Lung microvascular endothelial cell (primary cell): ENCODE data around the gene CCDC102A. TPM values are rescaled to one million over a fixed set of nuclear protein-coding genes. Genes with fewer than 3 reads are reported as not detected.
"Not testable (repeated sequence)": the region's sequence is repeated elsewhere in the genome, so short reads cannot be mapped to it uniquely, and the experiment has no call there.

Experiments used
- DNase-seq, 2 donors: peaks; one replicate each; pipeline versions ENCODE4 v3.0.0 to v3.0.0-alpha.2; 2010; ENCODE audit warnings: low read depth in 2 of 2
- total RNA-seq: library from RNA; depleted of rRNA; stranded (reverse); fragments of >200 nt; gene quantifications from 2 replicates; pipeline ENCODE4 v1.2.1, GENCODE V29; 2014

CCDC102A gene
- total RNA-seq, result 7.4 and 10.7 TPM in 2 replicates

DNA sequence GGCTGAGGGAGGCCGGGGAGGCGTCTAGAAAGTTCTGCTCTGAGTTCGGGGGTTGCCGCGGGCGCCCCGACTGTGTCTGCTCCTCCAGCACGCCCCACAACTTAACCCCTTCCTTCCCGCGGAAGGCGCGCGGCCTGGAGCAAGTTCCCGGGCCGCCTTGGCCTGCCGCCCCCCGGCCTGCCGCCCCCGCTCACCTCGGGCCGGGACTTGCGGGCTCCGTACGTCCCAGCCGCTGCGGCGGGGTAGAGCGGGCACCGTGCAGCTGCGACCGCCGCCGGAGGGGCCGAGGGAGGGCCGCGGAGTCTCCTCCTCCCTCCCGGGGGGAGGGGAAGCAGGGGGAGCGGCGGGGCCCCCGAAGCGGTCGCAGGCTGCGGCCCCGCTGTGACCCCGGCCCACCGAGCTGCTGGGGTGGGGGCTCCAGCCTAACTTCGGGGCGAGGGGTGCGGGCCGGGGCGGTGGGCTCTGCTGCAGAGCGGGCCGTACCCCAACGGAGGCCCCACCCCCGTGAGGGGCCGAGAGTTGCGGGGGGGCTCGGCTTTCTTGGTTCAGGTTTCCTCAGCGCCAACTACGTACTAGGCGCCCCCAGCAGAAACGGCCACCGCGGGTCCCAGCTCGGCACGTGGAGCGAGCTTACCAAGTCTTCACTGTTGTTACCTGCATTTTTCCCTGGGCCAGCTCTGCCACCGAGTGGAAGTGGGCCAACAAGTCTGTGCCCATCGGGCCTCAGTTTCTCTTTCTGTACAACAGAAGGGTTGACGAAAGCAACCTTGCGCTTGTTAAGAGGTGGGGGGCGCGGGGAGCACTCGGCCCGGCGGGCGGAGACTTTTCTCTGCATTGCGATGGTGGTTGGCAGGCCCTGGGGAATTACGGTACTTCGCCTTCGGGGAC lies at the start of gene CCDC102A:
CCDC102A (minus strand) TSS at position 266 of the 888 bp plus-strand sequence. CDS start 7,394 bp downstream, outside the sequence.
- DNase-seq, result peak in 1 of 2 donors; percentile 64

DNA sequence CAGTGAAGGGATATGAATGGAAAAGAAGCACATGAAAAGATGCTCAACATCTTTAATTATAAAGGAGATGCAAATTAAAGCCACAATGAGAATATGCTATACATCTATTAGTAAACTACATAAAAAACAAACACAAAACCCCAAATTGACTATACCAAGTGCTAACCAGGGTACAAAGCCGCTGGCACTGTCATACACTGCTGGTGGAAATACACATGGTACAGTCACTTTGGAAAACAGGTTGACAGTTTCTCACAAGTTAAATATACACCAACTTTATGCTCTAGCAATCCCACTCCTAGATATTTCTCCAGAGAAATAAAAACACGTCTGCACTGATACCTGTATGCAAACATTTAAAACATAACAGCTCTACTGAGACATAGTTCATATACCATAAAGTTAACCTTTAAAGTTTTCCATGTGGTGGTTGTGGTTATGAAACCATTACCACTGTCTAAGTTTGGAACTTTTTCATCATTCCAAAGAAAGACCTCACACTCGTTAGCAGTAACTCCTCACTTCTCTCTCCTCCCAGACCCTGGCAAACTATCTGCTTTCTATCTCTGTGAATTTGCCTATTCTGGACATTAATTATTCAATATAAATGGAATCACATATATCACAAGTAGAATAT lies 48.8 kb upstream of the CCDC102A start:
- no peak for DNase-seq

DNA sequence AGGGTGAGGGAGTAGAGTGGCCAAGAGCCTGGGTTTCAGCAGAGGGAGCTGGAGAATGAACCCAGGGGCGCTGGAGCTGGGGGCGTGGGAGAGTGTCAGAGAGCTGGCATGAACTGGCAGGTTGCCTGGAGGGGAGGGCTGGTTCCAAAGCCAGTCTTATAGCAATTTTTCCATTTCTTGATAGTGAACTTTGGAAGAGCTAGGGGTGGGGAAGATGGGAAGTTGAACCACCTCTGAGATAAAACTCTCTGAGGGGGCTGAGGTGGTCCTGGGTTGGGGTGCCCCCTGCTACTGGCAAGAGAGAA lies 42.9 kb upstream of the CCDC102A start:
- no peak for DNase-seq

DNA sequence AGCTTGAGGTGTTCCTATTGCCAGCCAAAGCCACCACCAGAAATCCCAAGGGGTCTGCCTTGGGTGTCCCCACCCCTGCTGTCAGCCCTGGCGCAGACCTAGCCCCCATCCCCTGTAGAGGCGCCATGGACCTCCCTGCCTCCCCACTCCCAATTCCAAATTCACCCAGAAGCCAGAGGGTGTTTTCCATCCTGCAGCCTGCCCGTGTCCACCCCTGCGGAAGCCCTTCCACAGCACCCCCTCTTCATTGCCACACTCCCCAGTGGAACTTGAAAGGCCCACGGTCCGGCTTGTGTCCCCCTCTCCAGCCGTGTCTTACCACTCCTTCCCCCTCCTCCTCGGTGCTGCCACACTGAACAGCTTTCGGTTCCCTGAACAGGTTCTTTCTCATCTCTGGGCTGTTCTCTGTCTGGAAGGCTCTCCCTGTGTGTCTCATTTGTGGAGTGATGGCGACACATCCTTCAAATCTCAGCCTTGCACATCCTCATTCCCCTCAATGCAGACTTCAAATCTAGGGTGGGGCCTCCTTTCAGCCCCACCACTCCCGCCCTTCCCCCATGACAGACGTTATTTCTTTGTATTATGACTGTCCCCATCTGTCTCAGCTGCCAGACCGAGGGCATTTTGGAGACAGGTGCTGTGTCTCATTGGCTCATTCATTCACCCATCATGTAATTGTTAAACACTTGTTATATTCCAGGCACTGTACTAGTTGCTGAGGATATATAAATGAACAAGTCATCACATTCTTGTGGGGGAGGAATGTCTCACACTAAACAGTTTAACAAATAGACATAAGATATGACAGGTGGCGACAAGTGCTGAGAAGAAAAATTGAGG lies 42.4 kb upstream of the CCDC102A start:
- no peak for DNase-seq

DNA sequence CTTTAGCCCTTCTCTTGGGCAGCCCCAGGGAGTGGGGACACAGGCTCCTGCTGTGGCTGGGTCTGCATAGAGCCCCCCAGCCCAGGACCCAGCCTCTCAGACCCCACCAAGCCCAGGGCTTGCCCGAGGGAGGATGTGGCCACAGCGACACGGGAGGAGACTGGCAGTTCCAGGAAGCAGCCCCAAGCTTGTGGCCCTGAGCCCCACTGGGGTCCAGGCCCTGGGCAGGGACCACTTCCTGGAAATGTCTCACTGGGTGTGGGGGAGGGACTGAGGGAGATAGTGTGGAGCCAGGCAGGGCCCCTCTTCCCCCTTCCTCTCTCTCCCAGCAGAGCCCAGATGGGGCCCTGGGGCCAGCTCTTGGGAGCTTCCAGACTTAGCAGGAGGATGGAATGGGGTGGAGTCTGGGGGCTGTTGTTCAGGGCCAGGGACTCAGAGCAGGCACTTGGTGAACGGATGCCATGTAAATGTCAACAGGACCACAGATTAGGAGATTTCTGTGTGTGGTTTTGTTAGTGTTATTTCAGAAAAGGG lies 41.4 kb upstream of the CCDC102A start:
- DNase-seq, result no peak

DNA sequence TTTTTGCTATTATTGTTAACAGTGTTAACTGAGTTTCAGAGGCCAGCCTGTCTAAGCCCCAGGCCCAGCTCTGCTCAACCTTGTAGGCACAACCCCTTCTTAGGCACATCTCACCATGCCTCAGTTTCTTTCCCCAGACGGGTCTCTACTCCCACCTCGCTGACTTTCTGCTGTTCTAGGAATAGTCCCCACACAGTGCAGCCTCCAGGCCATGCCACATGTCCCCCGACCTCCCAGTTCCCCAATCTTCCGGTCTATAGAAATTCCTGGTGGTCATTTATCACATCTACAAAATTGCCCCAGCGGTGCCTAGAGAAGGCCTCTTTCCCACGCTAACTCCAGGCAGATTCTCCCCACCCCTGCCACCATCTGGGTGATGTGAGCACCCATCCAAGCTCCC lies 40.8 kb upstream of the CCDC102A start:
- no peak for DNase-seq

DNA sequence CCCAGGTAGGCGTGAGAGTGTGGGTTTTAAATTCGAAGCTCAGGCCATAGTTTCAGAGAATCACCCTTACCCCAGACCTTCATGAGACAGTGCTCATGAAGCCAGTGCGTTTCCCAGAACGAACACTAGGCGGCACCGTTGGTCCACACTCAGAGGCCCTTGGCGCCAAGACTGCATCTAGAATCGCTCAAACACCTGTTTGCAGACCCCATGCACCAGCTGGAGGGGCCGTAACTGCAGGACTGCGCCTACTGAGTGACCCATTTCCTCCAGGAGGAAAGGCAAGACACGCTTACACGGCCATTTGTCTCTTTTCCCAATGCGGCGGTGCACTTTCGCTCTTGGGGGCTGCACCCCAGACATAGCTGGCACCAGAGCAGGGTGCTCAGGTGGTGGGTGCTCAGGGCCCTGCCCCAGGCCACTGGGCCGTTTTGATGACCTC lies 40.1 kb upstream of the CCDC102A start:
- DNase-seq, result peak; percentile 71 to 85

DNA sequence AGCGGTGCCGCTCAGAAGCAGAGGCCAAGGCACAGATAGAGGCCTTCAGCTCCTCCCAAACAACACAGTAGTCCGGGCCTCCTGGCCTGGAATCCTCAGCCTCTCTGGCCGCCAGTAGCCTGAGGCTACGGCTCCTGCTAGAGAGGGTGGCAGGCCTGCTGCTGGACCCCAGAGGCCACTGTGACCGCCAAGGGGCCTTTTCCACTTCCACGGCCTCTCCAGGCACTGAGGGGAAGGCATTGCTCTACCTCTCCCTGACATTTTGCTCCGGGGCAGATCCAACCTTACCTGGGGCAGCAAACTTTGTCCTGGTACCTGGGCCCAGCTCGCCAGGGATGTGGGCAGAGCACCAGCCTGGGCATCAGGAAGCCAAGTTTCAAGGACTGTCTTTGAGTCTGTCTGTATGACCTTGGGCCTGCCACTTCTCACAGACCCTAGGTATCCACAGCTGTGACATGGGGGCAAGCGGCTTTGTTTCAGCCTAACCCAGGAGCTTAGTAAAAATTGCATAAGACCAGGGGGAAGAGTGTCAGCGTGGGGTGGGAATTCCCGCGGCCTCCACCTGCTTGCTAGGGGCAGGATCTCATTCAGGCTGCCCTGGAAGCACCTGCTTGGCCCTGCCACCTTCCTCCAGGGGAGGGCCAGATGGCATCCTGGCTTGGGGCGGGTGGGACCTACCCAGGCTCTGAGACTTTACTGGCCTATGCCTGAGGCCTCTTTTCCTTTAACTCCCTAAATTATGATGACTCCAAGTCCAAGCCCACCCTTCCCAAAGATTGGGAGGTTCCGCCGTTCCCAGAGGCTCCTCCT lies 39.3 kb upstream of the CCDC102A start:
- DNase-seq, result no peak

DNA sequence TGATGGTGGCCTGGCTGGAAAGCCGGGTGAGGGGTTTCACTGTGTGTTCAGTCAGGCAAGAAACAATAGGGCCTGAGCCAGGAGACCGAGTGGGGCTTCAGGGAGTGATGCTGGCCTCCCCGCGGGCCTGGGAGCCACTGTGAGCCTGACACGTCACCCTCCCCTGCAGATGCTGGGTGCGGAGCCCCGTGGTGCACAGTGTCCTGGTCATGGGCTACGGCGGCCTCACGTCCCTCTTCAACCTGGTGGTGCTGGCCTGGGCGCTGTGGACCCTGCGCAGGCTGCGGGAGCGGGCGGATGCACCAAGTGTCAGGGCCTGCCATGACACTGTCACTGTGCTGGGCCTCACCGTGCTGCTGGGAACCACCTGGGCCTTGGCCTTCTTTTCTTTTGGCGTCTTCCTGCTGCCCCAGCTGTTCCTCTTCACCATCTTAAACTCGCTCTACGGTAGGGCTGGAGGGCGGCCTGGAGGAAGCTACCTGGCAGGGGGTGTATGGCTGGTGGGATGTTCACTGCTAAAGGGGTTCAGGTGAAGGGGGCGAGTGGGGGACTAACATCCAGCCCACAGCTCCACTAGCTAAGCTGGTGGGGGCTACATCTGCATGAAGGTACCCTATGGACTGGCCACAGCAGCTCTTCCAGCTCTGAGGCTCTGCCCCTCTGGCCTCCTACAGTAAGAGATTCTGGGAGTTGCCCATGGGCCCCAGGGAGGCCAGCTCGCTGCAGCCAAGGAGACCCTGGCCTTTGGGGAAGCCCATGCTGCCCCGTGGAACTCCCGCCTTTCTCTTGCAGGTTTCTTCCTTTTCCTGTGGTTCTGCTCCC lies 38.5 kb upstream of the CCDC102A start:
- no peak for DNase-seq

DNA sequence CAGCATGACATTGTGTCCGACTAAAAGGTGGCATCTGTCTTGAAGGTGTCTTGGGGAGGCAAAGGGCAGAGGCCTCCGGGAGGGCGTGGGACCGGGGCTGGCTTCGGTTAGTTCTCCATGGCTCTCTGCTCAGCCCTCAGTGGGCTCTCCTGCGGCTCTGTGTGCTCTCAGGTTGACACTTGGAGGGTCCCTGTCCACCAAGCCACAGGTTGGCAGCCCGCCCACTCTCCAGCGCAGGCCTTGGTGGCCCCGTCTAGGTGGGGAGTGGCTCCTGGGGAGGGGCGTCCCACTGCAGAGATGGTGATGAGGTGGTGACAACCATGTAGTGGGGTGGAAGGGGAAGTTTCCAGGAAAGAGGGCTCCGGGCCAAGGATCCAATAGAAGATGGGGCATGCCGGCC lies 37.7 kb upstream of the CCDC102A start:
- no peak for DNase-seq

DNA sequence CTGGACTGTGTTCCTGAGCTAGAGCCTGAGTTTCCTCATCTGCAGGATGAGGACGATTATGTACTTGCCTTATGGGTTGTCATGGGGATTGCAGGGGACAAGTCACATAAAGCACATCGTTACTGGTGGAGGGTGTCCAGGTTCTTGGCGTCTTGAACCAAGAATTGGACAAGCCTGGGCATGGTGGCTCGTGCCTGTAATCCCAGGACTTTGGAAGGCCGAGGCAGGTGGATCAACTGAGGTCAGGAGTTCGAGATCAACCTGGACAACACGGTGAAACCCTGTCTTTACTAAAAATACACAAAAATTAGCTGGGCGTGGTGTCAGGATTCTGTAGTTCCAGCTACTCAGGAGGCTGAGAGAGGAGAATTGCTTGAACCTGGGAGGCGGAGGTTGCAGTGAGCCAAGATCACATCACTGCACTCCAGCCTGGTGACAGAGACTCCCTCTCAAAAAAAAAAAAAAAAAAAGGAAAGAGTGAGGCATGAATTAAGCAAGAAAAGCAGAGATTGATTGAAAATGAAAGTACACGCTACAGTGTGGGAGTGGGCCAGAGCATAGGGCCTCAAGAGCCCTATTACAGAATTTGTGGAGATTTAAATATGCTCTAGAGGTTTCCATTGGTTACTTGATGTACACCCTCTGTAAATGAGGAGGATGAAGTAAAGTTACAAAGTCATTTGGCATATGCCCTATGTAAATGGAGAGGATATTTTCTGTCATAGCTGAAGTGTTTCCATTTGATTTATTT lies 36.8 kb upstream of the CCDC102A start:
- no peak for DNase-seq

DNA sequence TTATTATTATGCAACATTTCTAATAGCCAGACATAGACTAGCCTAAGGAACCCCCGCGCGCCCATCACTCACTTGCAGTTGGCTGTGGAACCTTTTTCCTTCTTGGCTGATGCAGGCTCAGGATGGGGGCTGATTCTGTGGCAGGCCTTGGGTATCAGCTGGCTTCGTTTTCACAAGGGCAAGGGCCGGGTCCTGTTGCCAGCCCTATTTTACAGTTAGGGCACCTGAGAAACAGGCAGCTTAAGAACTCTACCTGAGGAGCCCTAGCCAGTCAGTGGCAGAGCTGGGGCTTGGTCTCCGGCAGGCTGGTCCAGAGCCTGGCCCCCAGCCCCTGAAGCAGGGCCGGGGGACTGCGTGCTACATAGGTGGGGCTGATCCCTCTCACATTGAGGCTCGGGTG lies 34.7 kb upstream of the CCDC102A start:
- no peak for DNase-seq

DNA sequence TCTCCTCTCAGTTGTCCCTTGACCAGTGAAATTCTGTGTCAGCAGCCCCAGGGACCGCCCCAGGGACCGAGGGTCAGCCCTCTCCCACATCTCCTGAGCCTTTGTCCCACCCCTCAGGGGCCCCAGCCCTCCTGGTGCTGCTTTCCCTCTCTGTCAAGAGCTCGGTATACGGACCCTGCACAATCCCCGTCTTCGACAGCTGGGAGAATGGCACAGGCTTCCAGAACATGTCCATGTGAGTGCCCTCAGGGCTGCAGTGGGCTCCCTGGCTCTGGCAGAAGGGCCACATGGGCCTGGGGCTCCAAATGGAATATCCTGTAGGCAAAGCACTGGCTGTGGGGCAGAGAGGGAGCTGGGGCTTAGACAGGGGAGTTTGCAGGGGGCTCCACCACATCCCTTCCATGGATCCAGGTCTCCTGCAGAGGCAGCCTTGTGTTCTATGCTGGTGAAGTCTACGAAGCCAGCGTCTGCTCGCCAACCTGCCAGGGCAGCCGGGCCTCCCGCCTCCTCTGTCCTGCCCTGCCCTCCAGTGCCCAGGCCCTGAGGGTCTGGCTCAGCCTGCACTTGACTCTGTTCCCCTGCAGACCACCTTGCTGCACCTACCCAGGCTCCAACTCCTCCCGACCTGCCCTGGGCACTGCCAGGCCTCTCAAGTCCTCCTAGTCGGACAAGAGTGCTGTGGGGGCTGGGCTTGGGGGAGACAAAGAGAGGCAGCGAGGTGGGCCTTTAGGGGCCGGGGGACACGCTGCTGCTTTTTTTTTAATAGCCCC lies 34.1 kb upstream of the CCDC102A start:
- DNase-seq, result no peak

DNA sequence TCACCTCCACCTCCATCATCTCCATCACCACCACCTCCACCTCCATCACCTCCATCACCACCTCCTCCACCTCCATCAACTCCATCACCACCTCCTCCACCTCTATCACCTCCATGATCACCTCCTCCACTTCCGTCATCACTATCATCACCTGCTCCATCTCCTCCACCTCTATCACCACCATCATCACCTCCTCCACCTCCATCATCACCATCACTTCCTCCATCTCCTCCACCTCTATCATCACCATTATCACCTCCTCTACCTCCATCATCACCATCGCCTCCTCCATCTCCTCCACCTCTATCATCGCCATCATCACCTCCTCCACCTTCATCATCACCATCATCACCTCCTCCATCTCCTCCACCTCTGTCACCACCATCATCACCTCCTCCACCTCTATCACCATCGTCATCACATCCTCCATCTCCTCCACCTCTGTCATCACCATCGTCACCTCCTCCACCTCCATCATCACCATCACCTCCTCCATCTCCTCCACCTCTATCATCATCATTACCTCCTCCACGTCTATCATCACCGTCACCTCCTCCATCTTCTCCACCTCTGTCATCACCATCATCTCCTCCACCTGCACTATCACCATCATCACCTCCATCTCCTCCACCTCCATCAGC lies 33.1 kb upstream of the CCDC102A start:
- no peak for DNase-seq

DNA sequence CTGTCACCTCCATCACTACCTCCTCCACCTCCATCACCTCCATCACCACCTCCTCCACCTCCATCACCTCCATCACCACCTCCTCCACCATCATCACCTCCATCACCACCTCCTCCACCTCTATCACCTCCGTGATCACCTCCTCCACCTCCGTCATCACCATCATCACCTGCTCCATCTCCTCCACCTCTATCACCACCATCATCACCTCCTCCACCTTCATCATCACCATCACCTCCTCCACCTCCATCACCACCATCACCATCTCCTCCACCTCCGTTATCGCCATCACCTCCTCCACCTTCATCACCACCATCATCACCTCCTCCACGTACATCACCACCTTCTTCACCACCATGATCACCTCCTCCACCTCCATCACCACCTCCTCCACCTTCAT lies 32.4 kb upstream of the CCDC102A start:
- not testable (repeated sequence) for DNase-seq

DNA sequence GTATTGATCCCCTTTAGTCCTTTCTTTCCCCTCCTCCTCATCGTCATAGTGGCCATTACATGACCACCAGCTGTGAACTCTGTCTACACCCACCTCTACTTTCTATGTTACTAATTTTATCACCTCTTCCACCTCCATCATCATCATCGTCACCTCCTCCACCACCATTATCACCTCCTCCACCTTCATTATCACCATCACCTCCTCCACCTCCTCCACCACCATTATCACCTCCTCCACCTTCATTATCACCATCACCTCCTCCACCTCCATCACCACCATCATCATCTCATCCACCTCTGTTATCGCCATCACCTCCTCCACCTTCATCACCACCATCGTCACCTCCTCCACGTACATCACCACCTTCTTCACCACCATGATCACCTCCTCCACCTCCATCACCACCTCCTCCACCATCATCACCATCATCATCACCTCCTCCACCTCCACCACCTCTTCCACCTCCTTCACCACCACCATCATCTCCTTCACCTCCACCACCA lies 31.9 kb upstream of the CCDC102A start:
- no peak for DNase-seq

DNA sequence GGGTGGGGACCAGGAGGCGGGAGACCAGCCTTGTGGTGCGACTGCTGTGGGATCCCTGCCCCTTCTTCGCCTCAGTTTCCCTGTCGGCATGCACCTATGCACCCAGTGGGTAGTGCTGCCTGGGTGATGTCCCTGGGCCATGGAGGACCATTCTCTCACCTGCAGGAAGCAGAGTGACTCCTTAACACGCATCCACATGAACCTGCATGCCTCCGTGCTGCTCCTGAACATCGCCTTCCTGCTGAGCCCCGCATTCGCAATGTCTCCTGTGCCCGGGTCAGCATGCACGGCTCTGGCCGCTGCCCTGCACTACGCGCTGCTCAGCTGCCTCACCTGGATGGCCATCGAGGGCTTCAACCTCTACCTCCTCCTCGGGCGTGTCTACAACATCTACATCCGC lies 31.3 kb upstream of the CCDC102A start:
- no peak for DNase-seq

DNA sequence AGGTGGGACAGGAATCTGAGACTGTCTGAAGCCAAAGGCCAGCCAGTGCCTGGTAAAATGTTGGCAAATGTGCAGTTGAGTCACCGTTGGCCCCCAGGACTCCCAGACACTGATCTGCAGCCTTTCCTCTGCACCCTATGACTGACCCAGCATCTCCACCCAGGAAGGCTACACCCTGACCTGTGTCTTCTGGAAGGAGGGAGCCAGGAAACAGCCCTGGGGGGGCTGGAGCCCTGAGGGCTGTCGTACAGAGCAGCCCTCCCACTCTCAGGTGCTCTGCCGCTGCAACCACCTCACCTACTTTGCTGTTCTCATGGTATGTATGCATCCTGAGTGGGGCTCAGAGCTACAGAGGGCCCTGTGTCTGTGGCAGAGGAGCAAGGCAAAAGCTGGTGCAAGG lies 30.1 kb upstream of the CCDC102A start:
- no peak for DNase-seq
